Measurements from ENCODE around the gene POLA1.

POLA1 gene

GRCh38 chrX:24692305-24692704, 1.4 kb upstream of the POLA1 start:
- DNase-seq = no peak

DNA sequence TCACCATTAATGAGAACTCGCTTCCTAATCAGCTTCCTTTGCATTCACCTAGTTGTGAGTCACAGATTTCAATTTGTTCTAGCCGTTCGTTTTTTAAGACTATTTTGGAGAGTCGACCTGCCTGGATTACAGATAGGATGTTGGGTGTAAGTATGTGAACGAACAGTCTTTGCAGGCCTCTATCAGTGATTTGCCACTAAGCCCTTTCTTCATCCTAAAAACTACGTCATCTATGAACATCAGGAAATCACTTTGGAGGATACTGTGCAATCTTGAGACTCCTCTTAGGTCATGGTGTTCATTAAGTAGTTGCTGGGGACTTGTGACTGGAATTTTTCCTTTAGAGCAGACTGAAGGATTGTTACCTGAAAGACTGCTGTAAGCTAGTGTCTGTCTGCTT, 1.1 kb downstream of the POLA1 start:
- DNase-seq = no peak

DNA sequence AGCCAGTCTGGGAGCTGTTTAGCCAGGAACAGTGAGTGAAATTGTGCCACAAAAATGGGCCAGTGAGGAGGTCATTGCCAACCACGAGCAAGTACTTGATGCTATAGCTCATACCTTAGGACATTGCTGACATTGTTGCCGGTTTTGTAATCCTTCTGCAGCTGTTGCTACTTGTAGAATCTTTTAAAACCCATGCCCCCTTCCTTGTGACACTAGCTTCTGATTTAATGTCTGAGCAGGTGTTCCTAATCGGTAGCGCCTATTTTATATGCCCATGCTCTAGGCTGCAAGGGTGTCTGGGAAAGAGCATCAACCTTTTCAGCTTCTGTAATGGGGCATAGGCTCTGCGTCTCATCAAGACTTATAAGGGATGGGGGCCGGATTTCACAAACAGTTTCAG, 2.6 kb downstream of the POLA1 start:
- no peak for DNase-seq

- no peak for DNase-seq
These were observed 8.9 kb downstream of the POLA1 start for GRCh38 chrX:24702362-24703184.

DNA sequence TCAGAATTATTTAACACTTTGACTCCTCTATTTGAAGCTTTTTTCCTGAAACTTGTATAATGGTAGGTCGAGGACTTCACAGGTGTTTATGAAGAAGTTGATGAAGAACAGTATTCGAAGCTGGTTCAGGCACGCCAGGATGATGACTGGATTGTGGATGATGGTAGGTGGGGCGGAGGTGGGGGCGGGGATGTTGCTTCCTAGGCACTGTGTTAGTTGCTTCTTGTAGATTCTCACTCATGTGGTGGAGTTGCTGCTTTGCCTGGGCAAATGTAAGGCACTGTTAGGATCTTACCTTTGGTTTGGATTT, 9.4 kb downstream of the POLA1 start:
- DNase-seq = no peak

GRCh38 chrX:24718771-24719170, 25.1 kb downstream of the POLA1 start:
- DNase-seq = no peak

DNA sequence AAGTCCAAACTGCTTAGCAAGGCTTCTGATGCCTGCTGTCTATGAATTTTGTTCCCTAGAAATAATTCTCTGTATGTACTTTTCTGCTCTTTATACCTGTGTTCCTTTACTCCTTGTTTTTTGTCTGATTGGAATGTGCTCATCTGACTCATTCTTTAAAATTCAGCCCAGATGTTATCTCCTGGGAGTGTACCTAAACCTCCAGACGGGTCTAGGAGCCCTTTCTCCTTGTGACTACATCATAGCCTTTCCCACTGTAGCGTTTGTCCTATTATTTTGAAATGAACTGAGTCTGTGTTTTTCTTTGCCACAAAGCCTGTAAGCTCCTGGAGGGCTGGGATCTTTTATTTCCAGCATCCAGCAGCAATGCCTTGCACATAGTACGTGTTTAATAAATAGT, 26.3 kb downstream of the POLA1 start:
- DNase-seq = no peak

DNA sequence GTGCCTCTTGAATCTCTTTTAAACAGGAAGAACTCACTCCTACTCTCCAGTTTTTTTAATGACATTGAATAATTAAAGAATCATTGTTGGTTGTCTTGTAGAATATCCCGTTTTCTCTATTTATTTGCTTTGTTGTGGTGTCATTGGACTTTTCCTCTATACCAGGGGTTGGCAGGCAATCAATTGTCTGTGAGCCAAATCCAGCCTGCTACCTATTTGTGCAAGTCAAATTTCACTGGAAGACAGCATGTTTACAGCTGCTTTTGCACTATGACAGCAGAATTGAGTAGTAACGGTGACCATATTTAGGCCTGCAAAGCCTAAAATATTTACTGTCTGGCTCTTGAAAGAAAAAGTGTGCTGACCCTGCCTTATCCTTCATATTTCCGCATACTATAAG, 34.8 kb downstream of the POLA1 start:
- no peak for DNase-seq

DNA sequence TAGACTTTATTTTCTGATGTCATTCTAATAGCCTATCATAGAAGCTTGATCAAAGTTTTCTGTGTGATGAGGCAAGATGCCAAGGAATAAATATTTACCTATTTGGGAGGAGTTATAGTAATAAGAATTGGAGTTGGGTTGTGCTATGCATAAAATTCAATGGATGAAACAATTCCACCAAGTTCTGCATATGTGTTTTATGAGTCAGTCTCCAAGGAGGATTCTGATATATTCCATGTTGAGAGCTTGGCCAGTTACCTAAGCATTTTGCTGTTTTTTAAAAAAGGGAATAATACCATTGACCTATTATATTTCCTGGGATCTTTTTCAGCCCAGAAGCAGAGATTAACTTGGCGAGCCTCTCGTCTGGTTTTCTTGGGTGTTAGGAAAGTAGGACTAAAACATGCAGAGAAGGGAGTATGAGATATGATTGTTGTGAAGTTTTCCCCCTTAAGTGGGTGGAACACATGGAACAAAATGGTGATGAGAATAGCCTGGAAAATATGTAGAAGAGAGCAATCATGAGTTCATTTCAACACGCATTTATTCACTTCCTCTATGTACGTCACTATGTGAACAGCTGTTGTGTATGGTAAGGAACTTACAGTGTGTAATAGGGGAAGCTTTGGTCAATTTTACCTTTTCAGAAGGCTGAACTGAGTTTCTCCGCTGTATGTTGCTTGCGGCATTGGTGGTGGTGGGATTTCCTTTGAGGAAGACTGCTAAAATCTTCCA, 39.2 kb downstream of the POLA1 start:
- no peak for DNase-seq

GRCh38 chrX:24741330-24741729, 47.6 kb downstream of the POLA1 start:
- no peak for DNase-seq

GRCh38 chrX:24748196-24748595, 54.5 kb downstream of the POLA1 start:
- DNase-seq = no peak

- DNase-seq = no peak
These were observed 66.1 kb downstream of the POLA1 start for GRCh38 chrX:24759786-24760185.

- DNase-seq = peak; percentile 45
These were observed 66.8 kb downstream of the POLA1 start for GRCh38 chrX:24760363-24761000.

GRCh38 chrX:24761306-24761705, 67.6 kb downstream of the POLA1 start:
- DNase-seq = no peak

DNA sequence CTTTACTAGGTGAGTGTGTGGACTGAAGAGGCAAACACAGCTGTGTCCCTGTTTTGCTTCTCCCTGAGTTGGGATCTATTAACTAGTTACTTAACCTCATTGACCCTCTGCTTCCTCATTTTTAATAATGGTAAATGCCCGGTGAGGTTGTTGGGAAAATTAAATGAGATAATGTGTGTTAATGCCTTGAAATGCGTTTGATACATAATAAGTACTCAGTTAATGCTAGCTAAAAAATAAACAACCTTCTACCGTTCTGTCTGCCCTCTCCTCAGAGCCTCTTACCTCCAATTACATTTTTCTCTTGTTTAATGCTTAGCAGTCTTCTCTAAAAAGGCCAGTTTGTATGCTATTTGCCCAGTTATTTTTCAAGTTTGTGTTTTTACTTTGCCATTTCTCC, 70.3 kb downstream of the POLA1 start:
- DNase-seq = no peak

DNA sequence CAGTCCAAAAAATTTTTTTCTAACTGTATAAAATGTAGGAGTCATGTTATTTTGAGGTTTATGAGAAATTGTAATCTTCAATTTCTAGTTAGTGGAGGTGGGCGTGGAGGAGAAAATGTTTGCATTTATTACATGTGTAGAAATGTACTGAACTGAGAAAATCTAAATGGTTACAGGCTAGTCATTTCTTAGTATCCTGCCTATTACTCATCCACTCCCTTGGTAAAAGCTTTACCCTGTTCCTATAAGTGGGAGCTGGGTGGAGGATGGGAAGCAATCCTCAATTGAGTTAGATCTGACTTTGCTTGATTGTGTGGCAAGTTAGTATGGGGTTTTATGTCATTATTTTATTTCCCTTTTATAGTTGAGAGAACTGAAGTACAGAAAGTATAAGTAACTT, 73.8 kb downstream of the POLA1 start:
- no peak for DNase-seq

- DNase-seq = no peak
These were observed 74.8 kb downstream of the POLA1 start for GRCh38 chrX:24768556-24768955.

DNA sequence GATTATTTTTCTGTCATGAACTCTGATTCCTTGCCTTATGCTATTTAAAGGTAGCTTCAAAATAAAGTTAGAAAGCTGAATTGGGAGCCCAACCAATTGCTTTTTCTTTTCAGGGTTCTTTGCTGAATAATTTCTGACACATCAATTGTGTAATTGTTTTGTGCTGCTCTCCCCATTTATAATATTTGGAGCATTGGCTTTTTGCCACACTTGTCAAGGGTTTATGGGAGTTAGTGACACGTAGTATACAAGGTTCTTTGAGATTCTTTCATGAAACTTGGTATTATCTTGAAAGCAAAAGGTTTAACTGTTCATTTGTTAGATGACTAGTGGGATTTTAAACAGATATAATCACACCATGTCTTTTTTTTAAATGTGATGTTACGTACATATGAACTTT, 80.9 kb downstream of the POLA1 start:
- DNase-seq = no peak

GRCh38 chrX:24775891-24776290, 82.2 kb downstream of the POLA1 start:
- no peak for DNase-seq

- no peak for DNase-seq
These were observed 83.9 kb downstream of the POLA1 start for GRCh38 chrX:24777660-24778059.

DNA sequence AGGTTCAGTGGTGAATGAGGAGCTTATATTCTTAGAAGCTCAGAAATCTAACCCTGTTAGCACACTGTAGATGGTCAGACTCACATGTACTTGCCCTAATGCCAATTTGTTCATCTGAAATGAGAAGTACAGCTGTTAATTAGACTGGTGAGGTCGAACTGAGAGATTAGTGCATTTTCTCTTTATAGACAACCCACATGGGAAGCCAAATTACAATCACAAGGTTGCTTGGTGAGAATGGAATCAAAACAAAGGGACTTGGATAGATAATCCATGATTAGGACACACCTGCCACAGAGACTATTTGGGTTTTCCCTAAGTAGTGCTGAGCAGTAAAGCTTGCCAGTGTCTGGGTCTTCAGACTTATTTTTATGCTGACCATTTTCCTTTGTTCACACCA, 88.3 kb downstream of the POLA1 start:
- DNase-seq = no peak

DNA sequence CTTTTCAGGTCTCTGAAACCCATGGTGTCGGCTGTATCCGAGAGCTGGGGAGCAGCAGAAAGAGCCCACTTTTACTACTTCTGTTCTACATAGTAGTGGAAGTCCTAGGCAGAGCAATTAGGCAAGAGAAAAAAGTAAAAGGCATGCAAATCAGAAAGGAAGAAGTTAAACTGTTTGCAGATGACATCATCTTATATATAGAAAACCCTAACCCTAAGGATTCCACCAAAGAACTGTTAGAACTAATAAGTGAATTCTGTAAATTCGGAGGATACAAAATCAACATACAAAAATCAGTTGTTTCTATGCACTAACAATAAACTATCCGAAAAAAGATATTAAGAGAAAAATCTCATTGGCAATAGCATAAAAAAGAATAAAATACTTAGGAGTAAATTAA, 95.3 kb downstream of the POLA1 start:
- DNase-seq = no peak

DNA sequence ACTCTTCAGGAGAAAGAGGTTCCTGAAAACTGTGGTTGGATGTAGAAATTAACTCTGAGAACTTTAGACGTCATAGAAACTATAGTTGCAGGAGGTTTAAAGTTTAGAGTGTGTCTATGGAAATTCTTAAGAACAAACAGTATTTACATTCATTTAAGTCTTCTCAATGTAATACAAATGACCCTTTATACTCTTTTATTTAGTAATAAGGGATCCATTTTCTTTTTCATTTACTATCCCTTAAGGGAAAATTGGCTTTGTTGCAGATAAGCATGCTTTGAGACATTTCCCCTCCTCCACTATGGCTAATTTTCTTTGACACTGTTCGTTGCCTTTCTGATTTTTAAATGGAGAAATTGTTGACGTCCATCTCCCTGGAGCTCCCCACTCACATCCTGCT, 96.4 kb downstream of the POLA1 start:
- no peak for DNase-seq

- DNase-seq = no peak
These were observed 102.5 kb downstream of the POLA1 start for GRCh38 chrX:24796204-24796603.
